Measurements from ENCODE around the gene HS2ST1.

DNA sequence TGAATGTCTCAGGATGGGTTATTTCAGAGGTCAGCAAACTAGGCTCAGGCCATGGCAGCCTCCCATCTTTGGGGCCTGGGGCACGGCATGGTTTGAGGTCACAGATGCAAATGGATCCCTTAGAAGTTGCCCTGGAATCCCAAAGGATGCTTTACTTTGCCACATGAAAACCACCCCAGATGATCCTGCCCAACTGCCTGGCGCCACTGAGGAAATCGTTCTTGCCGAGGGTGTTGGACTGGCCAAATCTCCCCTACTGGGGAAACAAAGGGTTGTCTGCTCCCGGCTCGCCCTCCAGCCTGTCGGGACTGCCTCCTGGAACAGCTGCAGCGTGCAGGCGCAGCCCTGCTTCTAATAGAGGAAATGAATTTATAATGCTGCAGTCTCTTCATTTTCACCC is 241.2 kb downstream of the HS2ST1 start:
- TF ChIP-seq POLR2A (IDR thresholded peaks at IDR 0.05; ENCODE audit: low read depth, low read length) (no peak), POLR2AphosphoS5 (IDR thresholded peaks at IDR 0.05; ENCODE audit: low read depth, low read length) (no peak)
